IMR-90 (cell line): ENCODE measurements around the gene GFY. TPM values are rescaled to one million over a fixed set of nuclear protein-coding genes. Genes with fewer than 3 reads are reported as not detected.

Experiments used
- ATAC-seq: fragments of 200-7000 bp; cut with Tn5 transposase; 2 replicates; pipeline ENCODE4 v1.9.1; 2020; ENCODE audit warnings: low read depth, mild to moderate bottlenecking, moderate library complexity
- BruUV-seq: library from RNA; stranded (reverse); fragments of 400-500 nt; replicated peaks from 2 replicates; lab custom pipeline; 2021; lab: Mats Ljungman, UMichigan
- CTCF ChIA-PET: fragments of 300-600 bp; formaldehyde crosslinking; extraction: SDS; loops from one replicate; lab custom pipeline; 2021; ENCODE audit warnings: antibody characterized with exemption; lab: Yijun Ruan, JAX
- POLR2A ChIA-PET: fragments of 300-600 bp; sonication (Branson Sonifier 250); formaldehyde crosslinking; loops from one replicate; lab custom pipeline; 2022; ENCODE audit warnings: antibody characterized with exemption; ENCODE audit not compliant: unreplicated experiment; lab: Charles Lee
- DNase-seq: peaks from one replicate; pipeline ENCODE4 v3.0.0; 2013
- H2AFZ ChIP-seq: replicated peaks from 2 replicates; pipeline ENCODE3; 2013; ENCODE audit warnings: low read length, mild to moderate bottlenecking; ENCODE audit not compliant: poor library complexity
- H2AK5ac ChIP-seq: 2 replicates; pipeline ENCODE4 v1.6.1; 2013; ENCODE audit warnings: low read depth, low read length, inconsistent platforms
- H2AK9ac ChIP-seq: replicated peaks from 2 replicates; pipeline ENCODE3; 2013; ENCODE audit warnings: mild to moderate bottlenecking, low read depth, low read length, moderate library complexity; ENCODE audit not compliant: poor library complexity
- H2BK120ac ChIP-seq: 2 replicates; pipeline ENCODE4 v1.6.1; 2013; ENCODE audit warnings: low read depth, low read length, inconsistent platforms
- H2BK15ac ChIP-seq: 3 replicates; pipeline ENCODE4 v1.6.1; 2013; ENCODE audit warnings: low read depth, low read length, inconsistent platforms
- H2BK20ac ChIP-seq: 2 replicates; pipeline ENCODE4 v1.6.1; 2013; ENCODE audit warnings: low read depth, mild to moderate bottlenecking, inconsistent platforms, low read length, moderate library complexity
- H2BK5ac ChIP-seq: 2 replicates; pipeline ENCODE4 v1.6.1; 2013; ENCODE audit warnings: mild to moderate bottlenecking, low read depth, low read length, inconsistent platforms; ENCODE audit not compliant: poor library complexity, severe bottlenecking
- H3K14ac ChIP-seq: replicated peaks from 2 replicates; pipeline ENCODE4 v1.6.1; 2013; ENCODE audit warnings: low read depth, low read length, inconsistent platforms
- H3K18ac ChIP-seq: 2 replicates; pipeline ENCODE4 v1.6.1; 2013; ENCODE audit warnings: low read depth, low read length, control low read depth
- H3K23ac ChIP-seq: 2 replicates; pipeline ENCODE4 v1.6.1; 2013; ENCODE audit warnings: low read depth, low read length, inconsistent platforms
- H3K27ac ChIP-seq: 2 replicates; pipeline ENCODE4 v1.5.1; 2013; ENCODE audit warnings: mild to moderate bottlenecking, control low read depth, low read length; ENCODE audit not compliant: insufficient read depth
- H3K27me3 ChIP-seq: 2 replicates; pipeline ENCODE4 v1.6.1; 2013; ENCODE audit warnings: low read length; ENCODE audit not compliant: control insufficient read depth, insufficient read depth
- H3K36me3 ChIP-seq: 2 replicates; pipeline ENCODE4 v1.6.1; 2013; ENCODE audit warnings: low read length, mixed read lengths; ENCODE audit not compliant: control insufficient read depth, insufficient read depth
- H3K4ac ChIP-seq: 2 replicates; pipeline ENCODE4 v1.6.1; 2013; ENCODE audit warnings: low read depth, low read length, inconsistent platforms
- H3K4me1 ChIP-seq: 2 replicates; pipeline ENCODE4 v1.6.1; 2013; ENCODE audit warnings: low read length, mixed read lengths; ENCODE audit not compliant: control insufficient read depth, insufficient read depth
- H3K4me2 ChIP-seq: 2 replicates; pipeline ENCODE4 v1.6.1; 2013; ENCODE audit warnings: low read depth, mild to moderate bottlenecking, control low read depth, low read length, moderate library complexity
- H3K4me3 ChIP-seq: 2 replicates; pipeline ENCODE4 v1.5.1; 2013; ENCODE audit warnings: low read depth, mild to moderate bottlenecking, control low read depth, low read length, moderate library complexity; ENCODE audit not compliant: insufficient read depth
- H3K56ac ChIP-seq: 2 replicates; pipeline ENCODE4 v1.6.1; 2013; ENCODE audit warnings: low read length, inconsistent platforms; ENCODE audit not compliant: insufficient read depth; ENCODE audit errors: extremely low read depth
- H3K79me1 ChIP-seq, 2 experiments: 2 replicates each; pipeline ENCODE4 v1.6.1; 2013; ENCODE audit warnings: low read length in 2 of 2, inconsistent platforms in 1 of 2, low read depth in 1 of 2
- H3K9ac ChIP-seq: 2 replicates; pipeline ENCODE4 v1.6.1; 2013; ENCODE audit warnings: low read depth, low read length, control low read depth
- H3K9me1 ChIP-seq: 2 replicates; pipeline ENCODE4 v1.6.1; 2013; ENCODE audit warnings: low read length, inconsistent platforms; ENCODE audit not compliant: insufficient read depth
- H3K9me3 ChIP-seq: 2 replicates; pipeline ENCODE4 v1.6.1; 2013; ENCODE audit warnings: low read length; ENCODE audit not compliant: control insufficient read depth, insufficient read depth
- H4K20me1 ChIP-seq: 2 replicates; pipeline ENCODE4 v1.6.1; 2013; ENCODE audit warnings: low read length, inconsistent platforms; ENCODE audit not compliant: insufficient read depth
- H4K5ac ChIP-seq: 2 replicates; pipeline ENCODE4 v1.6.1; 2013; ENCODE audit warnings: mild to moderate bottlenecking, low read depth, low read length, control low read depth
- H4K8ac ChIP-seq, 2 experiments: 2 replicates each; pipeline ENCODE4 v1.6.1; 2013; ENCODE audit warnings: low read depth in 2 of 2, low read length in 2 of 2, control low read depth in 1 of 2, inconsistent platforms in 1 of 2
- H4K91ac ChIP-seq: 2 replicates; pipeline ENCODE4 v1.6.1; 2013; ENCODE audit warnings: low read depth, low read length, inconsistent platforms; ENCODE audit not compliant: insufficient read depth
- BHLHE40 ChIP-seq: fragments of 150-350 bp; IDR thresholded peaks from 2 replicates; pipeline ENCODE4 v1.6.1; 2016; ENCODE audit warnings: mild to moderate bottlenecking, low read depth, low read length
- CEBPB ChIP-seq: IDR thresholded peaks from 2 replicates; pipeline ENCODE4 v1.6.1; 2012; ENCODE audit warnings: low read depth, low read length, improper control_type of control experiment
- CHD1 ChIP-seq: IDR thresholded peaks from 2 replicates; pipeline ENCODE4 v1.6.1; 2012; ENCODE audit warnings: low read depth, low read length, improper control_type of control experiment
- CTCF ChIP-seq: conservative IDR thresholded peaks from 2 replicates; pipeline ENCODE4 v1.5.1; 2012; ENCODE audit warnings: mild to moderate bottlenecking, low read depth, low read length, improper control_type of control experiment
- ELK1 ChIP-seq: fragments of 150-350 bp; IDR thresholded peaks from 2 replicates; pipeline ENCODE4 v1.6.1; 2016; ENCODE audit warnings: low read depth, mild to moderate bottlenecking, low read length, moderate library complexity, borderline replicate concordance
- FOS ChIP-seq: fragments of 150-350 bp; IDR thresholded peaks from 2 replicates; pipeline ENCODE4 v1.6.1; 2016; ENCODE audit warnings: low read depth, low read length
- MAFK ChIP-seq: IDR thresholded peaks from 2 replicates; pipeline ENCODE4 v1.6.1; 2012; ENCODE audit warnings: low read depth, low read length, improper control_type of control experiment
- MXI1 ChIP-seq: IDR thresholded peaks from 2 replicates; pipeline ENCODE4 v1.6.1; 2012; ENCODE audit warnings: low read depth, mild to moderate bottlenecking, low read length, moderate library complexity, borderline replicate concordance
- NFE2L2 ChIP-seq: fragments of 150-350 bp; IDR thresholded peaks from 2 replicates; pipeline ENCODE4 v1.6.1; 2016; ENCODE audit warnings: low read depth, mild to moderate bottlenecking, low read length
- POLR2A ChIP-seq: IDR thresholded peaks from 2 replicates; pipeline ENCODE4 v1.6.1; 2012; ENCODE audit warnings: mild to moderate bottlenecking, low read depth, low read length
- RAD21 ChIP-seq: IDR thresholded peaks from 2 replicates; pipeline ENCODE4 v1.6.1; 2012; ENCODE audit warnings: low read length, improper control_type of control experiment
- RCOR1 ChIP-seq: IDR thresholded peaks from 2 replicates; pipeline ENCODE4 v1.6.1; 2012; ENCODE audit warnings: mild to moderate bottlenecking, low read length, improper control_type of control experiment; ENCODE audit not compliant: insufficient replicate concordance
- RFX5 ChIP-seq: IDR thresholded peaks from 2 replicates; pipeline ENCODE4 v1.8.0; 2012; ENCODE audit warnings: low read depth, mild to moderate bottlenecking, low read length, moderate library complexity
- SMC3 ChIP-seq: fragments of 150-350 bp; IDR thresholded peaks from 2 replicates; pipeline ENCODE4 v1.6.1; 2016; ENCODE audit warnings: low read depth, mild to moderate bottlenecking, antibody characterized with exemption, low read length, moderate library complexity
- USF2 ChIP-seq: fragments of 150-350 bp; IDR thresholded peaks from 2 replicates; pipeline ENCODE4 v1.6.1; 2017; ENCODE audit warnings: mild to moderate bottlenecking, antibody characterized with exemption, low read length, low read depth
- WGBS, 2 experiments: methylation state at CpG; one replicate each; pipeline versions ENCODE4 v1.1.5 to v1.1.7; 2013; ENCODE audit warnings: missing lambda C conversion rate in 2 of 2; ENCODE audit not compliant: insufficient read length in 1 of 2; ENCODE audit errors: extremely low coverage in 2 of 2; 5-methylcytosine and 5-hydroxymethylcytosine counted together
- dilution Hi-C: fragments of 300-500 bp; cut with HindIII; formaldehyde crosslinking; loops from one replicate; pipeline ENCODE4 v1.14.3; 2018; ENCODE audit warnings: low sequenced_read_pairs; ENCODE audit not compliant: unreplicated experiment
- in situ Hi-C: fragments of 300-500 bp; cut with MboI; formaldehyde crosslinking; loops from 3 replicates; pipeline ENCODE4 v1.14.3; 2019; ENCODE audit warnings: low sequenced_read_pairs, inconsistent platforms, mixed read lengths
- intact Hi-C: fragments of 100-400 bp; cut with micrococcal nuclease; formaldehyde crosslinking; loops from 2 replicates; pipeline ENCODE4 v1.10.0; 2022
- polyA plus RNA-seq, 3 experiments: library from polyadenylated mRNA; depleted of rRNA; stranded (reverse); fragments of >200 nt; gene quantifications; 2 replicates each; pipeline ENCODE4 v1.2.3, GENCODE V29; 2012; ENCODE audit warnings: low replicate concordance in 1 of 3
- total RNA-seq: library from RNA; depleted of rRNA; stranded (reverse); fragments of >200 nt; gene quantifications from 2 replicates; pipeline ENCODE4 v1.2.3, GENCODE V29; 2012

Gene GFY
- total and polyA plus RNA-seq, 2 of the 4 experiments (the other 2 are of a cell fraction): not detected

GRCh38 chr19:49396738-49397505 lies 28.3 kb upstream of the GFY start:
- H3K56ac ChIP-seq: no peak overlapping the region
- no peak overlapping the region for H4K5ac ChIP-seq
- dilution Hi-C loops: no loop called here
- no TSS peak for BruUV-seq
- no peak overlapping the region for H2BK120ac ChIP-seq
- peaks cover 64% of the 10 kb centered on the region for H3K27me3 ChIP-seq
- no peaks in the 10 kb centered on the region for H3K36me3 ChIP-seq
- 86% methylated on average over 4 of the region's 8 CpGs; no CpG with 5 or more reads in 1 of the 2 experiments for WGBS, 2 experiments
- ChIA-PET POLR2A (interaction anchor here (0.6 kb wide), 1 partner anchor 118 kb away, joined by 3 read pairs; no protein-coding TSS in a partner anchor), CTCF (no interaction called here)
- no peak overlapping the region for H3K4ac ChIP-seq
- no peak overlapping the region for H2BK5ac ChIP-seq
- H2BK20ac ChIP-seq: no peak overlapping the region
- in situ Hi-C loops: loop anchor here (10.0 kb wide), 1 partner anchor 48 kb away; the partner anchor contains the start of gene SLC17A7
- no peaks in the 10 kb centered on the region for H3K9me3 ChIP-seq
- H3K18ac ChIP-seq: no peak overlapping the region
- H2AFZ ChIP-seq: no peak overlapping the region
- DNase-seq (no peak), ATAC-seq (no peak)
- H3K4me3 ChIP-seq: no peak overlapping the region
- H2AK9ac ChIP-seq: no peak overlapping the region
- no peaks in the 10 kb centered on the region for H3K4me1 ChIP-seq
- no peaks in the 10 kb centered on the region for H3K9me1 ChIP-seq
- no peak overlapping the region for H3K27ac ChIP-seq
- no peak overlapping the region for H3K4me2 ChIP-seq
- no peaks in the 10 kb centered on the region for H3K79me1 ChIP-seq
- H3K14ac ChIP-seq: no peak overlapping the region
- no peak overlapping the region for H4K91ac ChIP-seq
- no peak overlapping the region for H2AK5ac ChIP-seq
- H3K9ac ChIP-seq: no peak overlapping the region
- no peak overlapping the region for H4K8ac ChIP-seq
- no peak overlapping the region; the same call in 1 of the 2 replicates for H3K23ac ChIP-seq
- intact Hi-C loops: no loop called here
- H2BK15ac ChIP-seq: no peak overlapping the region
- no peaks in the 10 kb centered on the region for H4K20me1 ChIP-seq
- TF ChIP-seq SMC3 (no peak), RAD21 (no peak), CTCF (no peak), FOS (no peak), MAFK (no peak), ELK1 (no peak), BHLHE40 (no peak), MXI1 (no peak), POLR2A (no peak), RCOR1 (no peak), USF2 (no peak), RFX5 (no peak), NFE2L2 (no peak), CEBPB (no peak), CHD1 (no peak)
